GM08714 (cell line): ENCODE measurements around the gene ZNF821.
A peak's percentile ranks its signal among the peaks of the same experiment; 100 is the strongest.

Experiments
- H3K4me3 ChIP-seq: fragments of 200-500 bp; sonication (Bioruptor generic); 2 replicates; pipeline ENCODE4 v1.5.1; 2014; ENCODE audit warnings: mild to moderate bottlenecking, low read length, inconsistent platforms
- ZNF274 ChIP-seq: IDR thresholded peaks from 2 replicates; pipeline ENCODE4 v1.6.1; 2012; ENCODE audit warnings: mild to moderate bottlenecking, low read depth, low read length

ZNF821 gene

DNA sequence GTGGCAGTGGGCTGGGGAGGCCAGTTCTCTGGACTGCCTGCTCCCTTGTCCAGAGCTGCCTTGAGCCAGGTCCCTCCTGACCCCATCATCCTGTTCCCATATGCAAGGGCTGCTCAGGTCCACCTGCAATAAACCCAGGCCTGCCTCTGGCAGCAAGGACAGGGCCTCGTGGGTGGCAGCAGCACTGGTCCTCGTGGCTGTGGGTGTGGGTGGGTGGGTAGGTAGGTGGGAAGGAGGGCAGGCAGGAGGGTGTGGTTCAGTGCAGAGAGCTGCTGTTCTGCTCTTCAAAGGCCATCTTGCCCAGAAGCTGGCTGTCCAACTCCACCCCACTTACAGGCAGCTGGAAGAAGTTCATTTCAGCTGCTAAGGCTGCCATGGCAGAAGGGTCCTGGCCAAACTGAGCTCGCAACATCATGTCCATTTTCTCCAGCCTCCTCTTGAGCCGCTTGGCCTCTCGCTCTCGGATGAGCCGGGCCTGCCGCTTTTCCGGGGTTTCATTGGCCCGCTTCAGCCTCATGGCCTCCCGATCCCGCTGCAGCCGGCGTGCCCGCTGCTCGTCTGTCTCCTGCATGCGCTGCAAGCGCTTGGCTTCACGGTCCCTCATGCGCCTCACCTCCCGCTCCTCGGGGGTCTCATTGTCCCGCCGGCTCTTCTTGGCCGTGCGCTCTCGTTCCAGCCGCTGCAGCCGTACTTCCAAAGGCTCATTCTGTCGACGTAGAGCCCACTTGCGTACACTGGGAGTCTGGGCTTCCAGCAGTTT lies 24.0 kb downstream of the ZNF821 start:
- no peak for TF ChIP-seq ZNF274
- no peak overlapping the region for H3K4me3 ChIP-seq

DNA sequence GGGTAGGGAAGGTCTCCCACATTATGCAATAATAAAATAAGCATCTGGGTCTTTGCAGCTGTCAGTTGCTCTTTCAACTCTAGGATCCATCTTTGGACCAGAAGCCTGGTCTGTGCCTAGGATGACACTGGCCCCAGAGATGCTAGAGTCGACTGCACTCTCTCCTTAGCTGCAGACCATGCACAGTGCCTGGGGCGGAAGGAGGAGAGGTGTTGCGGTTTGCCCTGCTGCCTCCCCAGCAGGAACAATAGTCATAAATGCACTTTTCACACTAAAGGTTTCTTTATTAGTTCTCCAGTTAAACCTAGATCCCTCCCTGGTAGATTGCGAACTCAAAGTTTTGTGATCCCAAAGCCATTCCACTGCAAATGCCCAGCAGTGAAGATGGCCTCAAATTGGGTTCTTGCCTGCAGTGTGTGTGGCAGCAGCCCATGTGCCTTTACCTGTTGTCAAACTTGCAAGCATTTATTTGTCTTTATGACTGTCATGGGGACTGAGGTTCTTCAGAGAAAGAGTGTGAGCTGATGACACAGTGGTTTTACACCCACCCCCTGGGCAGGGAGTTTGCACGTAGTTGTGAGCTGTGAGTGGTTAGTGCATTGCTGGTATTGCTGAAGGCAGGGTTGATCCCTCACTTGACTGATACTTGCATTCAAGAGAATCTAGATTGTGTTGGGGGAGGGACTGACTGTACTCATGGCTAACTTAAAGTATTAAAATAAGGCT lies 27.9 kb downstream of the ZNF821 start:
- no peak overlapping the region for H3K4me3 ChIP-seq
- no peak for TF ChIP-seq ZNF274

DNA sequence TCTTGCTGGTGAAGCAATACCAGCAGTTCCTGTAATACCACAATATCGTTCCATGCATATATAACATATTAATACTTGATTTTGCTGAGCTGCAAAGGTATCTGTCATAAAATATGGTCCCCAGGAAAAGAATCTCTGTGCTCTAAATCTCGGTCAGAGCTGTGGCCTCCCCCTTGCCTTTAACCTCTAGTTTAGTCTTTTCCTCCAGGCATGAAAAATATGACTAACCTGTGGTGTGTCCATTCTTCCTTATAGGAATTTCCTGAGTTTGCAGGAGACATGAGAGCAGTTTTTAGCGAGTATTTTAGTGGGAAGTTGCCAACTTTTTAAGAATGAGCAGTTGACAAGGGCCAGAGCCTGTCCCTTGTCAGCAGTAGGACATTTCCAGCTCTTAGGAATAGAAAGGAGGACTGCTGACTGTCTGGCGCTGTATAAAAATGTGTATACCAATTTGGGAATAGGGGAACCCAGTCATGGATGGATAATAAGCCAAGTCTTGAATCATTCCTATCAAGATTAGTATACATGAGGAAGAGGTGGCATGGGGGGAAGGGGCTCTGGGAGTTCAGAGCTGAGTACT lies 29.5 kb downstream of the ZNF821 start:
- no peak for TF ChIP-seq ZNF274
- no peak overlapping the region for H3K4me3 ChIP-seq

DNA sequence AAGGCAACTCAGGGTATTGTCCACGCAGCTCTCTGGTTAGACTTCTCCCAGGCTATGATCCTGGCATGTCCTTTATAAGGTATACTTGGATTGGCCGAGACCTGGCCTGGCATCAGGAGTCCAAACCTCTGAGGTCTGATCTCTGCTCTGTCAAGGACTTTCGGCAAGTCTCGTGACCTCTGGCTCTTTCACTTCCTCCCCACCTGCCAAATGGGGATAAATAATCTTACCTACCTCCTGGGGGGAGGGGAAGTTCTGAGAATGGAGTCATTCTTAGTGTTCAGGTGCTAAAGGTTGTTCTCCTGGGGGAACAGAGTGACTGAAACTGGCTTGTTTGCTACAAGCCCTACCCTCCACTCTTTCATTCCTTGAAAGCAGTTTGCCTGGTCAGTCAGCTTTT lies 30.6 kb downstream of the ZNF821 start:
- peak overlapping the region; percentile 16; the same call in 1 of the 2 replicates for H3K4me3 ChIP-seq

DNA sequence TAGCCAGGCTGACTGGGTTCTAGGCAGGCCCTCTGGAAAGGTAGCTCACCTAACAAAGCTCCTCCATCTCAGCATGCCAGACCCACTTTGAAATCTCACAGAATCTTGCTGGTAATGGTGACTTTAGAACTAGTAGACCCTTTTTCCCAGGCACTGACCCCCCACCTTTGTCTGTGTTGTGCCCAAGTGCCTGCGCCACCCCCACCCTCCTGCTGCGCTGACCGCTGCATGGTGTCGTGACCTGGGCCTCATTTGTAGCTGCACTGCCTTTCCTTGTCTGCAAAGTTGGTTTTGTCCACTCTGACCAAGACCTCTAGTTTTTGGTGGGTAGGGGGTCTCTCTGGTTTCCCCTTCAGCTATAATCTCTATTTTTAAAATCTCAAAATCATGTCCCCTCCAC lies 31.4 kb downstream of the ZNF821 start:
- no peak for TF ChIP-seq ZNF274
- no peak overlapping the region for H3K4me3 ChIP-seq

More for the DNA sequence above, 30.6 kb downstream of the ZNF821 start:
- TF ChIP-seq ZNF274 = no peak

DNA sequence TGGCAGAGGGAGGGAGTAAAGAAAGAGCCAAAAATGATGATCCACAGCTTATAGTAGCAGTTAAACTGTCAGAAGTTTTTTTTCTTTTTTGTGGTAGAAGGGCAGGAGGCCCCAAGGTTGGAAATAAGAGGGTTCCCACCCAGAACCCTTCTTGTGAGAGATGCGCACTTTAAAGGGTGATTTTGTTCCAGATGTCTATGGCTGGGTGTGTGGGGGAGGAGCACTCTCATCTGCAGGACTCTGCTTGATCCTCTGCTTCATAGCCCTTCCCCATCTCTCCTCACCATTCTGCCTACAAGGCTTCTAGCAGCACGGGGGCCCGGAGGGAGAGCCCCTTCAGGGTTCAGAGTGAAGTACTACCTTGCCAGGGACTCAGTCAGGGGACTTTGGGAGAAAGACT lies 31.8 kb downstream of the ZNF821 start:
- H3K4me3 ChIP-seq = no peak overlapping the region
- TF ChIP-seq ZNF274 = no peak

DNA sequence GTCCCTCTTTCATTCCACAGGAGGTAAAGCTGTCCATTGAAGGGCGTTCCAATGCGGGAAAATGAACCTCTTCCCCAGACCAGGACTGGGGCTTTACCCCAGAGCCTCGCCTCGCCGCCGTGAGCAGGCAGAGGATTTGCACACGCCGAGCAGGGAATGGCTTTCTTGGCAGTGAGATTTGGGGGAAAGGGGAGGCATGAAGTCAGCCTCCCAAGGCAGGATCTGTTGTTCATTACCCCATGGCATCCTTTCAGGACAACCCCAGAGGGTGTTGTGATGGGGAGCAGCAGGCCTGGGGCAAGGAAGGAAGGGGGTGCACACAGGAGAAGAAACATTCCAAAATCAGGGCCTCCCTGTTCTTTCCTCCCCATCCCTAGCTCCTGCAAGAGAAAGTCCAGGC lies 32.2 kb downstream of the ZNF821 start:
- no peak for TF ChIP-seq ZNF274
- H3K4me3 ChIP-seq = no peak overlapping the region

DNA sequence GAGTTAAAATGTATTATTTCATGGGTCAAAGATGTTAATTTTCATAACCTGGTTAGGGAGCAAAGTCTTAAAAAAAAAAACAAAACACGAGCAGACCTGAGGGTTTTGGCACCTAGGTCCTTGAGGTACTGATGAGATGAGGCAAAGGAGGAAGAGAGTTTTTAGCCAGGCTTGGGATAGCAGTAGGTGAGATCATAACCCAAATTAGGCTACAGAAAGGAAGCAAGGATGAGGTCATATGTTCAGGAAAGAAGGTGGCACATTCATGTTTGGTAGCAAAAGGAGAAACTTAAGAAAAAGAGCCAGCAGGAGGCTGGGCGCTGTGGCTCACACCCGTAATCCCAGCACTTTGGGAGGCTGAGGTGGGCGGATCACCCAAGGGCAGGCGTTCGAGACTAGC lies 35.4 kb downstream of the ZNF821 start:
- TF ChIP-seq ZNF274 = no peak
- no peak overlapping the region for H3K4me3 ChIP-seq

DNA sequence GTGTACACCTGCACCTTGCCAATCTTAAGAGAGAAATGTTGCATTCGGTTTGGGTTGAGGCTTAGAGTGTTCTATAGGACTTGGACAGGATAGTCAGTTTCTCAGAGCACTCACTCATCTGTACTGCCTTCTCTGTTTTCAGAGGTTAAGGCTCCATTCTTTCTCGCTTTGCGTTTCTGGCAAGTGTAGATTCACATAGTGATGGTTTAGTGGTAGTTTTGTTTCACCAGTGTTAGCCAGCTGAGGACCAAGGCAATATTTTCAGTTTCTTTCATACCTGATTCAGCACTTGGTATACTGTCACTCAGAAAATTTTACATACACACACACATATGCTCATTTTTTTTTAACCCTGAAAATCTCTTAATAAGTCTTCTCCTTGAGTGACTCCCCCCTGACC lies 36.9 kb downstream of the ZNF821 start:
- peak overlapping the region; percentile 89 for H3K4me3 ChIP-seq
- TF ChIP-seq ZNF274 = no peak

DNA sequence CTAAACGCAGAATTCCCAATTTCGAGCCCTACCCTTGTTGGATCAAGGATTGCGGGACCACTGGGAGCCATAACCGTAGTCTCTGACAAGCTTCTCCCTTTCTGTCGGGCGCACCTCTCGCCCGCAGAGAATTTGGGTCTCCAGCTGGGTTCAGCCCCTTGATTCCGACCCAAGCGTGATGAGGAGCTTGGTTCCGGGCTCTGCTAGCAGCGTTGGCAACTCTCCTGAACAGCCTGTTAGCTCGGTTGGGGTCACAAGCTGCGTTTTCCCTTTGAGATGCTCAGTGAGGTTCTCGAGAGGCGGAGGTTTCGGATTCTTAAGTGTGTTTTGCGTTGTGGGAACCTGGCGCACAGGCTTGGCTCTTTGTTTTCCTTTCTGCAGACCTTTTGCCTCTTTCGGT lies 37.6 kb downstream of the ZNF821 start:
- TF ChIP-seq ZNF274 = no peak
- peak overlapping the region; percentile 89 for H3K4me3 ChIP-seq

DNA sequence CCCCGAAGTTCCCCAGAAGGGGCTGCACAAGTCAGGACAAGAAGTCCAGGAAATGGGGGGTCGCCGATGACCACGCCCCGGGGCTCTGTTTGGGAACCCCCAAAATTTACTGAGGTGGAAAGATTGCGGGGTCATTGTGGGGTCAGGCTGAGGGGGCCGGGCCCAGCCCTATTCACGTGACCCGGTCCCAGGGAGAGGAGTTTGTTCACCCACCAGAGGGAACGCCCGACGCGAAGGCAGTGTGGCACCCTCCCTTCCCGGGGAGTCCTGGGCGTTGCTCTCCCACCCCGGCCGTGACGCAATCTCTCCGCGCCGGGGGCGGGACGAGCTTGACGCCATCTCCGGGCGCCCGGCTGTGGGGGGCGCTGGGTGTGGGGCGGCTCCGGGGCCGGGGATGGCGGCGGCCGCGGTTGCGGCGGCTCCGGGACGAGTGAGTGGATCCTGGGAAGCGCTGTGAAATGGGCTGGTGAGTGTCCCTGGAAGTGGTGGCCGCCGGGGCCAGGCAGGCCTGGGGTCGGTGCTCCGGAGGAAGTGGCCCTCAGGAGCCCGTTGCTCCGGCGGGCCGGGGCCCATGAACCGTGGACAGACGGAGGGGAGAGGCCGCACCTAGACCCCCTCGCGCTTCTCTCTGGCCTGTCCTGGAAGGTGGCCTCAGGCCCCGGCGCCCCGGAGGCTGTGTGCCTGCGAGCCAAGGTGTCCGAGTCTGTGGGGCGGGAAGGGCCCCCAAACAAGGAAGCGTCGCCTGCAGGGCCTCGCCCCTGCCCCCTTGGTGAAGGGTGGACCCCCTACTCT lies 38.1 kb downstream of the ZNF821 start, which contains the start of gene ATXN1L:
TSS of gene ATXN1L (plus strand) at position 338 of the 792 bp plus-strand sequence. CDS start 3,765 bp downstream, outside the sequence.
- no peak for TF ChIP-seq ZNF274
- H3K4me3 ChIP-seq = peak within 1 kb of the TSS; percentile 89

DNA sequence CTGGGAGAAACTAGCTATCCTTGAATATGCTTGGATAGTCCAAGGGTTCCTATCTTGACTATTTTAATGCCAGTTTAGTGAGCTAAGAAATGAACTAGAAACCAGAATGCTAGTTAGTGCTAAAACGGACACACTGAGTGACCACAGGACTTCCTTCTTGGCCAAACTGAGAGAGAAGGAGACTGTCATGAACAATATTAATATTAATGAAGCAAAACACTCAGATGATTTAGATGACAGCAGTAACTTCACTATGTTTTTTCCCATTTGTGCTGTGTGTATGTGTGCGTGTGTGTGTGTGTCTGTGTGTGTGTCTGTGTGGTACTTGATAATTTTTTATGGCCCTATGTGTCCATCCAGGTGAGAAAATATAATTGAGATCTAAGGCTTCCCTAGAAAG lies 40.4 kb downstream of the ZNF821 start:
- H3K4me3 ChIP-seq = no peak overlapping the region
- TF ChIP-seq ZNF274 = no peak

DNA sequence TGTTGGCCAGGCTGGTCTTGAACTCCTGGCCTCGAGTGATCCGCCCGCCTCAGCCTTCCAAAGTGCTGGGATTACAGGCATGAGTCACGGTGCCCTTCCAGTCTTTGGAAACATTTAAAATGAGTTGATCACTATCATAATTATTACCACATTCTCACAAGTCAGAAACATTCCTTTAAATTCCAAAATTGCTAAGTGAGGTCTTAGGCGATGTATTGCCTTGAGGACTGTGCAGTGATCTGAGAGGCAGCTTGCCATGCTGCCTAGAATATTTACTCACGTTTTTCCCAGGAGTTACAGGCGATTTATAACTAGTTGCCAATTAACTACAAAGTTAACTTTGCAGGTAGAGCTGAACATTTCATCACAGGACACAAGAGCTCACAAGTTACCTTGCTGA lies 43.9 kb downstream of the ZNF821 start:
- TF ChIP-seq ZNF274 = no peak

DNA sequence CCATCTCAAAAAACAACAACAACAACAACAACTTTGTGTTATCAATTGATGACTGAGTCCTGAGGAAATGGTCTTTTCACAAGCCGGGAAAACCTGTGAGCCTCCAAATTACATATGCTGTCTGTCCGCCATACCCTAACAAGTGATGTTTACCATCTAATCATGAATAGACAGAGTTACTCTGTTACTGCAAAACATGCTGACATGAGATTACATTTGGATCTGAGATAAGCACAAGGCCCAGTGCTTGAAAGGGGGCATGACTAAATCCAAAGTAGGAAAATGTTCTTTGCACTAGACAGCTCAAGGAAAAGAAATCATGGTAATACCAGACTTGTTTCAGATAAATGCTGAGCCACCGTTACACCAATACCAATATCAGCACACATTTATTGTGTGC lies 46.8 kb downstream of the ZNF821 start:
- H3K4me3 ChIP-seq = no peak overlapping the region
- no peak for TF ChIP-seq ZNF274

More for the DNA sequence above, 43.9 kb downstream of the ZNF821 start:
- H3K4me3 ChIP-seq = no peak overlapping the region
